ENCODE measurements around the gene NOS1AP.

Gene NOS1AP

DNA sequence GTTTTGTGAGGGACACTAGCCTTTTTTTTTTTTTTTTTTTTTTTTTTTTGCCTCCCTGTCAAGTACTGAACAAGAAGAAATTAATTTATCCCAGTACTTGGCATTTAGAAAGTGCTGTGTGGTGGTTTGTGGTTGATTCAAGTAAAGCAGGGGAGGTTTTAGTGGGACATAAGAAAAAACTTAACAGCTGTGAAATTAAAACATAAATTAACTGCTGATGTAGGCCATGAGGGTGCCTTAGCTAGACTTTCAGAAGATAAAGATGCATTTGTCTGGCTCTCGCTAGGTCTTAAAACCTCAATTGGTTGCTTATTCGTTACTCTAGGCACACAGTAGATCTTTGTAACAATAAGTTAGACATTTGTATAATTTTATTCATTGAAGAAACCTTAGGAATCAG is 254.9 kb downstream of the NOS1AP start:
- no peaks in the 10 kb centered on the region for H3K9me2 ChIP-seq (replicated peaks; ENCODE audit: control insufficient read depth, low read length)
- no peaks in the 10 kb centered on the region for H3F3A ChIP-seq (ENCODE audit: control insufficient read depth, insufficient read depth)
- no peaks in the 10 kb centered on the region; the same call in 1 of the 2 replicates for H3K27me3 ChIP-seq (ENCODE audit: control insufficient read depth, low read length)
- no peak overlapping the region for H3K4me3 ChIP-seq (ENCODE audit: low read length)
- no peaks in the 10 kb centered on the region for H3K4me1 ChIP-seq (ENCODE audit: control insufficient read depth, low read length)
- H3K9me3 ChIP-seq (ENCODE audit: control insufficient read depth, insufficient read depth, low read length), result no peaks in the 10 kb centered on the region
- H3K27ac ChIP-seq (ENCODE audit: low read depth, low read length), result no peak overlapping the region
- TF ChIP-seq EZH2phosphoT487 (IDR thresholded peaks at IDR 0.05; ENCODE audit: borderline replicate concordance, low read length) (no peak), CTCF (IDR thresholded peaks at IDR 0.05; ENCODE audit: low read depth, low read length, poor library complexity, severe bottlenecking) (no peak)
- H3K4me2 ChIP-seq (ENCODE audit: low read length), result no peak overlapping the region
- no peaks in the 10 kb centered on the region for H3K36me3 ChIP-seq (ENCODE audit: control insufficient read depth, low read length)
- H3K79me2 ChIP-seq (ENCODE audit: control insufficient read depth, low read length), result no peaks in the 10 kb centered on the region
- no peaks in the 10 kb centered on the region for H4K20me1 ChIP-seq (ENCODE audit: control insufficient read depth, insufficient read depth, low read depth, low read length)

GRCh38 chr1:162326559-162326958 is 257.1 kb downstream of the NOS1AP start:
- no peaks in the 10 kb centered on the region for H3K79me2 ChIP-seq (ENCODE audit: control insufficient read depth, low read length)
- no peaks in the 10 kb centered on the region for H3F3A ChIP-seq (ENCODE audit: control insufficient read depth, insufficient read depth)
- TF ChIP-seq EZH2phosphoT487 (IDR thresholded peaks at IDR 0.05; ENCODE audit: borderline replicate concordance, low read length) (no peak), CTCF (IDR thresholded peaks at IDR 0.05; ENCODE audit: low read depth, low read length, poor library complexity, severe bottlenecking) (no peak)
- H3K27me3 ChIP-seq (ENCODE audit: control insufficient read depth, low read length), result peaks cover 8% of the 10 kb centered on the region; the same call in 1 of the 2 replicates
- no peaks in the 10 kb centered on the region for H3K9me2 ChIP-seq (replicated peaks; ENCODE audit: control insufficient read depth, low read length)
- no peak overlapping the region for H3K4me2 ChIP-seq (ENCODE audit: low read length)
- H3K4me1 ChIP-seq (ENCODE audit: control insufficient read depth, low read length), result no peaks in the 10 kb centered on the region
- H3K36me3 ChIP-seq (ENCODE audit: control insufficient read depth, low read length), result no peaks in the 10 kb centered on the region
- H4K20me1 ChIP-seq (ENCODE audit: control insufficient read depth, insufficient read depth, low read depth, low read length), result no peaks in the 10 kb centered on the region
- no peaks in the 10 kb centered on the region for H3K9me3 ChIP-seq (ENCODE audit: control insufficient read depth, insufficient read depth, low read length)
- H3K27ac ChIP-seq (ENCODE audit: low read depth, low read length), result no peak overlapping the region
- no peak overlapping the region for H3K4me3 ChIP-seq (ENCODE audit: low read length)

DNA sequence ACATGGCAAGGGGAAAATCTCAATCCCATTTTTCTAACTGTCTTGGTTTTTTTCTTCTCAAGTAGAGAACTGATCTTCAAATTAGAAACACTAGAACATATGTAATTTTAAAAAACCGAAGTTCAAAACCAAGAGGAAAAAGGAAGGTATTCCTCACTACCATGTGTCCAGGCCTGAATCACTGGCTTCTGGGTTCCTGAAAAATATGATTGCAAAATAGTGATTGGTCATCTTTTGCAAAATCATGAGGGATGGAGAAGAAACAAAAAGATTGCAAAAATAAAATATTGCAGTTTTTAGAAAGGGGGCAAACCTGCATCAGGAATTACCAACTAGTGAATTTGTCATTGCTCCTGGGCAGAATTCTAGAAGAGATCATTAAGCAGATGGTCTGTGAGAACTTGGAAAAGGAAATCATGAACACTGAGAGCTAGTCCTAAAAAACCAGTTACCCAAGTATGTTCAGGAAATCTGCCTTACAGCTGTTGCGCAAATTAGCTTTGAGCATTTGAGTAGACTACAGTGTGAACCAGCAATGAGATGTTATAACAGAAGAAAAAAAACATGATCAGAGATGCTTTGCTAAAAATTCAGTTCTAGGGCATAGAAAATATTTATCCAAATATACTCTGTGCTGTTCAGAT is 257.8 kb downstream of the NOS1AP start:
- H3K9me2 ChIP-seq (replicated peaks; ENCODE audit: control insufficient read depth, low read length), result no peaks in the 10 kb centered on the region
- peaks cover 8% of the 10 kb centered on the region; the same call in 1 of the 2 replicates for H3K27me3 ChIP-seq (ENCODE audit: control insufficient read depth, low read length)
- no peaks in the 10 kb centered on the region for H3K4me1 ChIP-seq (ENCODE audit: control insufficient read depth, low read length)
- H4K20me1 ChIP-seq (ENCODE audit: control insufficient read depth, insufficient read depth, low read depth, low read length), result no peaks in the 10 kb centered on the region
- no peaks in the 10 kb centered on the region for H3K79me2 ChIP-seq (ENCODE audit: control insufficient read depth, low read length)
- no peak overlapping the region for H3K4me3 ChIP-seq (ENCODE audit: low read length)
- H3K4me2 ChIP-seq (ENCODE audit: low read length), result no peak overlapping the region
- H3K9me3 ChIP-seq (ENCODE audit: control insufficient read depth, insufficient read depth, low read length), result no peaks in the 10 kb centered on the region
- no peak overlapping the region for H3K27ac ChIP-seq (ENCODE audit: low read depth, low read length)
- H3F3A ChIP-seq (ENCODE audit: control insufficient read depth, insufficient read depth), result no peaks in the 10 kb centered on the region
- H3K36me3 ChIP-seq (ENCODE audit: control insufficient read depth, low read length), result no peaks in the 10 kb centered on the region
- TF ChIP-seq CTCF (IDR thresholded peaks at IDR 0.05; ENCODE audit: low read depth, low read length, poor library complexity, severe bottlenecking) (no peak), EZH2phosphoT487 (IDR thresholded peaks at IDR 0.05; ENCODE audit: borderline replicate concordance, low read length) (no peak)

Data from DOHH2 (cell line).